ENCODE results near the gene CRYBB1.

Gene CRYBB1

GRCh38 chr22:26617271-26618199, at the start of gene CRYBB1:
CRYBB1 (minus strand) TSS chr22:26618027; CDS start chr22:26616319, 1,708 bp downstream.
- DNase-seq (ENCODE audit: low read depth), result no peak

- no peak for DNase-seq (ENCODE audit: low read depth)
Observed at GRCh38 chr22:26667140-26667539, 49.3 kb upstream of the CRYBB1 start.

GRCh38 chr22:26665813-26666231, 48.0 kb upstream of the CRYBB1 start:
- DNase-seq (ENCODE audit: low read depth), result no peak

GRCh38 chr22:26663374-26663923, 45.6 kb upstream of the CRYBB1 start:
- DNase-seq (ENCODE audit: low read depth), result no peak

GRCh38 chr22:26662160-26662559, 44.3 kb upstream of the CRYBB1 start:
- DNase-seq (ENCODE audit: low read depth), result no peak

GRCh38 chr22:26660961-26661578, 43.2 kb upstream of the CRYBB1 start:
- DNase-seq (ENCODE audit: low read depth), result no peak

- DNase-seq (ENCODE audit: low read depth), result no peak
Observed at GRCh38 chr22:26660356-26660755, 42.5 kb upstream of the CRYBB1 start.

GRCh38 chr22:26658671-26659478, 41.0 kb upstream of the CRYBB1 start:
- DNase-seq (ENCODE audit: low read depth), result peak; percentile 64

- no peak for DNase-seq (ENCODE audit: low read depth)
Observed at GRCh38 chr22:26658161-26658560, 40.3 kb upstream of the CRYBB1 start.

- DNase-seq (ENCODE audit: low read depth), result no peak
Observed at GRCh38 chr22:26656891-26657851, 39.3 kb upstream of the CRYBB1 start, which contains the start of gene MIAT. MIAT (plus strand) TSS chr22:26657588.

GRCh38 chr22:26651815-26652214, 34.0 kb upstream of the CRYBB1 start:
- DNase-seq (ENCODE audit: low read depth), result no peak

- no peak for DNase-seq (ENCODE audit: low read depth)
Observed at GRCh38 chr22:26650722-26651421, 33.0 kb upstream of the CRYBB1 start.

- no peak for DNase-seq (ENCODE audit: low read depth)
Observed at GRCh38 chr22:26648528-26649388, 30.9 kb upstream of the CRYBB1 start.

- DNase-seq (ENCODE audit: low read depth), result no peak
Observed at GRCh38 chr22:26648011-26648497, 30.2 kb upstream of the CRYBB1 start.

GRCh38 chr22:26646158-26646557, 28.3 kb upstream of the CRYBB1 start:
- no peak for DNase-seq (ENCODE audit: low read depth)

- no peak for DNase-seq (ENCODE audit: low read depth)
Observed at GRCh38 chr22:26643418-26644100, 25.7 kb upstream of the CRYBB1 start.

GRCh38 chr22:26642465-26643417, 24.9 kb upstream of the CRYBB1 start:
- DNase-seq (ENCODE audit: low read depth), result peak; percentile 66

Data from stimulated activated CD8-positive, alpha-beta memory T cell treated with anti-CD3 and anti-CD28 coated beads, Interleukin-12 subunit alpha, Interleukin-12 subunit beta, amount 100 ng/mL, for 1 hour (primary cell).